HG03460 (cell line): ENCODE measurements around the gene KCNMB2.
"Not testable (repeated sequence)": the region's sequence is repeated elsewhere in the genome, so short reads cannot be mapped to it uniquely, and the experiment has no call there.

ENCODE experiments used
- ATAC-seq: cut with Tn5 transposase; IDR thresholded peaks from one replicate; pipeline ENCODE4 v1.9.1; 2021; ENCODE audit not compliant: unreplicated experiment

Gene KCNMB2

GRCh38 chr3:178745861-178746655, 209.8 kb downstream of the KCNMB2 start:
- ATAC-seq = not testable (repeated sequence)

- ATAC-seq = no peak
Observed at GRCh38 chr3:178748874-178749273, 212.6 kb downstream of the KCNMB2 start.

- ATAC-seq = no peak
Observed at GRCh38 chr3:178749471-178749870, 213.2 kb downstream of the KCNMB2 start.

- no peak for ATAC-seq
Observed at GRCh38 chr3:178750639-178751300, 214.5 kb downstream of the KCNMB2 start.

GRCh38 chr3:178752843-178753242, 216.6 kb downstream of the KCNMB2 start:
- ATAC-seq = no peak

DNA sequence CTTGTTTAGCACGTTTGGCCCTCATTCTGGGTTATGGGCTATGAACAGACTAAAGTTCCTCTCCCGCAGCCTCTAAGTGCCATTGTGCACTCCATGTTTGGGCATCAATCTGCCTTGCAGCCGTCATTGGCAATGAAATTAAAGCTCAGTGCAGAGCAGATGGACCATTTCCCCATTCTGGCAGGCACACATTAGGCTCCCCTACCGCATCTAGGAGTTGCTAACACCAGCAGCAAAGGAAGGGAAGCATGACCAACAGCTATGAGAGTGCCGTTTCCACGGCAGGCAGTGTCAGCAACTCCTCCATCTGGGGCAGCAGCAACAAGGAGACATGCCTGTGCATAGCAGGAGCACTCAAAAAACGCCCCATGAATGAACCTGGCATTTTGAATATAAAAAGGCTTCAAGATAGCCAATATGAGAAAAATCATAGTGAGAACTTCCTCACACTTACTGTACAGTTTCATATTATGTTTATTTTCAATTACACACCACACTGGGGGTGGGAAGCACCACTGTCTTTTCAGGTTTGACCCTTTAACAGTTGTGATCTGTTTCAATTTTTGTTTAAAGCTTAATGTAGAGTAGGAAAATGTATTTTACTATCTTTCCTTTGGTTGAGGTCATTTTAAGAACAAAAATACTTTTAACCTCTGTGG, 218.7 kb downstream of the KCNMB2 start:
- no peak for ATAC-seq

- no peak for ATAC-seq
Observed at GRCh38 chr3:178761024-178761423, 224.8 kb downstream of the KCNMB2 start.

GRCh38 chr3:178761461-178761860, 225.2 kb downstream of the KCNMB2 start:
- ATAC-seq = no peak

GRCh38 chr3:178762385-178762784, 226.1 kb downstream of the KCNMB2 start:
- ATAC-seq = no peak

- no peak for ATAC-seq
Observed at GRCh38 chr3:178765472-178765871, 229.2 kb downstream of the KCNMB2 start.

- ATAC-seq = no peak
Observed at GRCh38 chr3:178767581-178767980, 231.3 kb downstream of the KCNMB2 start.

GRCh38 chr3:178768072-178768864, 232.0 kb downstream of the KCNMB2 start:
- peak; percentile 58 for ATAC-seq

GRCh38 chr3:178771511-178771910, 235.3 kb downstream of the KCNMB2 start:
- ATAC-seq = no peak

DNA sequence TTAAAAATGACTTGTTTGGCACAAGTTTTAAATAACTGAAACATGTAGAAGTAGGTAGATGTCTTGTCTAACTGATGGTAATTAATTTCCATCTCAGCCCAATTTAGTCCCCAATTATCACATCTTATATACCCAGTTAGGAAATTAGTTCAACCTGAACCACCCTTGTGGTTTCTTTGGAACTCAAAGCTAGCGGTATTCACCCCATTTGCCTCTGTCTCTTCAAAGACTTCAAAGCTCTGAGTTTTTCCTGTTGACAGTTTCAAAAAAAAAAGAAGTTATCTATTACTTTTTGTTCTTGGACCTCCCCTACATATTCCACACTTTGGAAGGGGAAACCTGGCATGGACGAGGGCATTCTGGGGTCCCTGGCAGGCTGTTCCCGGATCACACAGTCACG, 236.5 kb downstream of the KCNMB2 start:
- no peak for ATAC-seq

GRCh38 chr3:178773358-178773757, 237.1 kb downstream of the KCNMB2 start:
- no peak for ATAC-seq

DNA sequence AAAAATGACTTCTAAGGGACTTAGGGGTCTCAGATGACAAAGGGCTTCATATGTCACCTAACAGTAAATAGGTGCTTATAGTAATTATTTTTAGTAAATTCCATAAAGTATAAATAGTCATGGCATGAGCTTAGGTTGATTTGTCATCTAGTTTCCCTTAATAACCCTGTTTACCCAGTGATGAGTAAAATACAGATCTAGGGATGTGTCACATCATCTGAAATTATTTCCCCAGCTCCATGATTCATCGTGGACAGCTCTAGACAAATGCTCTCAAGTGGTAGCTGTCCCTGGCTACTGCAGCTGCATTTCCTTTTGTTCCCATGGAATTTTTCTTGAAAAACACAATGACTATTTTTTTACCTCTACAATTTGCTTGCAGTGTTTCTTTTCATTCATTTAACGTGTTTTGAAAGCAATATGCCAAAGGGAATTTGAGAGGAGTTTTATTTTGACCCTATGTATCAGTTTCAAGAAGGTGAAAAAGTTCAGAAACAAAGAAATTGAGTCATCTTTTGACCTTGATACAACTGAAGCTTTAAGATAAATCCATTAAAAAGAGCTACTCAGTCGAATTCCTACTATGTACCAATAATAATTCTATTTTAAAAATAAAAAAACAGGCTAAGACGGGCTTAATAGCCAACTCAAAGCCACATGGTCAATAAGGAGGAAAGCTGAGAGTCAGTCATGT, 241.6 kb downstream of the KCNMB2 start:
- no peak for ATAC-seq

- ATAC-seq = no peak
Observed at GRCh38 chr3:178778589-178778988, 242.4 kb downstream of the KCNMB2 start.

DNA sequence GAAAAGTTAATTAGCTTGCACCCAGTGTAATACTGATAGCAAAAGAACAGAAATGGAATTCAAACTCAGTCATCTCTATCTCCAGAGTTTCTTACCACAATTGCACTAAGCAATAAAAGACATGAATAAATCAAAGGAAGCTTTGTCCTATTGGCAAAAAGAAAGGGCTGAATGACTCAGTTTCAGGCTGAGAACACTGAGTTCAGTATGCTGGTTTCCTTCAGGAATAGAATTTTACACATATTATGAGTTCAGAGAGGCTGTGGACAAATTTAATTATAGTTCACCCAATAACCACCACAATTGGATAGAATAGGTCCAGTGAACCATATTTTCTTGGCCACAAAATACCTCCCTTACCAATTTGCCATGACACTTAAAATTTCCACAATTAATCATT, 249.7 kb downstream of the KCNMB2 start:
- no peak for ATAC-seq

DNA sequence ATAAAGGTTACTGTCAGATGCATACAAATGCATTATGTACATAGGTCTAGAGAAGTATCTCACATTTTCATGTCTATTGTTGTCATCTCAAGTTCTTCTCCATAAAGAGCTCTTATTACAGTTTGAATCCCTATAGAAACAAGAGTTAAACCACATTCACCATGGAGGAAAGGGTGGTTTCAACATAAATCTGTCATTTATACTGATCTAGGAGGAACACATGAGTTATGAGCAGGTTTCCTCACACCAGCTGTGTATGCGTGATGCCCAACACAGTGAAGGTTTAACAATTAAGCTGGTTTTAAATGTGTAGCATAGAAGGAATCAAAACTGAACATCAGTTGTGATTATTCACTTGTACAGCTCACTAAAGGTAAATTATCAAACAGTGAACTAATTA, 251.7 kb downstream of the KCNMB2 start:
- ATAC-seq = no peak

DNA sequence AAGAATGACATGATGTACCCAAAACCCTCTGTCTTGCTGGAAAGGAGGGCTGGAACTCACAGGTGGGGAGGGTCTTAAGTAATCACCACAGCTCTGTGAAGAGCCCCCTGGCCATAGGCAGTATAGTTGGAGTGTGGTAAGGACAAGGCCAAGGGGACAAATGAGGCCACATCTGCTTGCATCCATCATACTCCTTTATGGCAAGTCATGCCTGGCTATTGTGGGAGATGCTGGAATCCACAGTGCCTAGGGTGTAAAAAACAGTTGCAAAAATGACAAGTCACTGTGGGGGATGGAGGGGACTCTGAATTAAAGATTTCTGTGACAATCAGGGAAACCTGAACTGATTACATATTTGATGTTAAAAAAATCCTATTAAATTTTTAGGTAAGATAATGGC, 258.5 kb downstream of the KCNMB2 start:
- no peak for ATAC-seq

- no peak for ATAC-seq
Observed at GRCh38 chr3:178795349-178795748, 259.1 kb downstream of the KCNMB2 start.
